NT2/D1 (cell line): ENCODE data around the gene SLC16A5.
"Not testable (repeated sequence)": the region's sequence is repeated elsewhere in the genome, so short reads cannot be mapped to it uniquely, and the experiment has no call there.

Experiments
- DNase-seq: peaks from one replicate; pipeline ENCODE4 v3.0.0-alpha.2; 2011; ENCODE audit warnings: low read depth, low spot score
- H3K27me3 ChIP-seq: 2 replicates; pipeline ENCODE4 v1.6.0; 2011; ENCODE audit warnings: mild to moderate bottlenecking; ENCODE audit not compliant: insufficient read length, insufficient read depth
- H3K36me3 ChIP-seq: 2 replicates; pipeline ENCODE4 v1.6.1; 2011; ENCODE audit warnings: mild to moderate bottlenecking, low read length, mixed read lengths; ENCODE audit not compliant: insufficient read depth, insufficient read length
- H3K4me1 ChIP-seq: 2 replicates; pipeline ENCODE4 v1.5.1; 2011; ENCODE audit not compliant: insufficient read depth, insufficient read length
- H3K4me3 ChIP-seq: 2 replicates; pipeline ENCODE4 v1.5.1; 2011; ENCODE audit warnings: low read depth; ENCODE audit not compliant: insufficient read length
- H3K9ac ChIP-seq: 2 replicates; pipeline ENCODE4 v1.6.0; 2011; ENCODE audit warnings: low read depth; ENCODE audit not compliant: insufficient read length
- H3K9me3 ChIP-seq: 2 replicates; pipeline ENCODE4 v1.5.1; 2011; ENCODE audit warnings: mild to moderate bottlenecking, low read length; ENCODE audit not compliant: insufficient read depth
- SUZ12 ChIP-seq: IDR thresholded peaks from 2 replicates; pipeline ENCODE4 v1.6.1; 2011; ENCODE audit not compliant: insufficient read length, insufficient read depth; ENCODE audit errors: extremely low read depth
- YY1 ChIP-seq: IDR thresholded peaks from 2 replicates; pipeline ENCODE4 v1.6.1; 2011; ENCODE audit not compliant: insufficient read length, insufficient read depth
- ZNF274 ChIP-seq: IDR thresholded peaks from 2 replicates; pipeline ENCODE4 v1.6.1; 2011; ENCODE audit warnings: mild to moderate bottlenecking, low read depth, low read length

SLC16A5 gene

DNA sequence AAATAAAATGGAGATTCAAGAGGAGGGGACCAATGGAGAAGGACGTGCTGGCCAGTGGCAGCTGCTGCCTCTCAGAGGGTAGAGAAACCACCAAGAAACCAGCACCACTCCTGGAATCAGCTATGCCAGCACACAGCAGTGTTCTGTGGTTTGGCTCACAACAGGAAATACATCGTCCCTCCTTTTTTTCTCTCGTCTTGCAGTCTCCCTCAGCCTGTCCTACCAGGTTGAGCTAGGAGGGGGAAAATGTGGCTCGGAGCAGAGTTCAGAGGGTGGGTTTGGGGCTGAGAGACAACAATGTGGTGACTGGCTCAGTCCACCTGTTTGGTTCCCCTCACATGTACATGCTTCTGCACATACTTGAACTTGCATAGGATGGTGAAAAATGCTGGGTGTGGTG is 19.9 kb upstream of the SLC16A5 start:
- H3K4me1 ChIP-seq, result peaks cover 2% of the 10 kb centered on the region
- H3K27me3 ChIP-seq, result no peaks in the 10 kb centered on the region
- H3K4me3 ChIP-seq, result no peak overlapping the region
- no peak for DNase-seq
- no peaks in the 10 kb centered on the region for H3K9me3 ChIP-seq
- TF ChIP-seq ZNF274, result no peak
- TF ChIP-seq YY1, result no peak
- no peak for TF ChIP-seq SUZ12
- H3K36me3 ChIP-seq, result peaks cover 28% of the 10 kb centered on the region
- H3K9ac ChIP-seq, result no peak overlapping the region

DNA sequence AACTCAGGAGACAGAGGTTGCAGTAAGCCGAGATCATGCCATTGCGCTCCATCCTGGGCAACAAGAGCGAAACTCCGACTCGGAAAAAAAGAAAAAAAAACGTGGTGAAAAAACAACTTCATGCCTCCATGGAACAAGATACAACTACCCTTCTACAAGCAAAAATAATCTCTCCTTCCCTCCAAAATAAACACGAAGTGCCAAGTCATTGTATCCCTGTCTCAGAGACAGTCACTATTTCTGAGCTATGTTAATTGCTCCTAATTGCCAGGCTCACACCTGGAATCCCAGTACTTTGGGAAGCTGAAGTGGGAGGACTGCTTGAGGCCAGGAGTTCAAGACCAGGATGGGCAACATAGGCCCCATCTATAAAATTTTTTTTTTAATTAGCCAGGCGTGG is 19.0 kb upstream of the SLC16A5 start:
- Histone ChIP-seq H3K27me3 (no peaks in the 10 kb centered on the region), H3K9me3 (no peaks in the 10 kb centered on the region), H3K36me3 (peaks cover 19% of the 10 kb centered on the region), H3K4me1 (peaks cover 3% of the 10 kb centered on the region), H3K9ac (no peak overlapping the region), H3K4me3 (no peak overlapping the region)
- TF ChIP-seq ZNF274 (no peak), SUZ12 (no peak), YY1 (no peak)
- DNase-seq, result no peak

DNA sequence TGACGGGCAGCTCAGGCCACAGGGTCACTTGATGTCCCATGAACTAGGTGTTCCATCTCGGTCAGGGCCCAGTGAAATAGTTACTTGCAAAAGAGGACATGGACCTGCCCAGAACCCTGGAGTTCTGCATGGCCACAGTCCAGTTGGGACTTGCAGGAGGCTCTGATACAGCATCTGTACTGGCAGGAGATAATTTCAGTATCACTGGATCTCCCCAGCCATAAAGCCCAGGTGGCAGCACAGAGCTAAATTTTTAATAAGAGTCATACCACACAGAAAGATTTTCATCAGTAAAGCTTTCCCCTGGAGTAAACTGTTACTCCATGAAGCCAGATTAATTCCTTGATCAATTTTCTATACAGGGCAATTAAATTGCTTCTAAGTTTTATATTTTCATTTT is 18.0 kb upstream of the SLC16A5 start:
- H3K9ac ChIP-seq, result no peak overlapping the region
- H3K4me3 ChIP-seq, result no peak overlapping the region
- no peaks in the 10 kb centered on the region for H3K9me3 ChIP-seq
- peaks cover 9% of the 10 kb centered on the region for H3K4me1 ChIP-seq
- TF ChIP-seq ZNF274 (no peak), YY1 (no peak), SUZ12 (no peak)
- no peaks in the 10 kb centered on the region for H3K27me3 ChIP-seq
- peaks cover 9% of the 10 kb centered on the region for H3K36me3 ChIP-seq
- no peak for DNase-seq

DNA sequence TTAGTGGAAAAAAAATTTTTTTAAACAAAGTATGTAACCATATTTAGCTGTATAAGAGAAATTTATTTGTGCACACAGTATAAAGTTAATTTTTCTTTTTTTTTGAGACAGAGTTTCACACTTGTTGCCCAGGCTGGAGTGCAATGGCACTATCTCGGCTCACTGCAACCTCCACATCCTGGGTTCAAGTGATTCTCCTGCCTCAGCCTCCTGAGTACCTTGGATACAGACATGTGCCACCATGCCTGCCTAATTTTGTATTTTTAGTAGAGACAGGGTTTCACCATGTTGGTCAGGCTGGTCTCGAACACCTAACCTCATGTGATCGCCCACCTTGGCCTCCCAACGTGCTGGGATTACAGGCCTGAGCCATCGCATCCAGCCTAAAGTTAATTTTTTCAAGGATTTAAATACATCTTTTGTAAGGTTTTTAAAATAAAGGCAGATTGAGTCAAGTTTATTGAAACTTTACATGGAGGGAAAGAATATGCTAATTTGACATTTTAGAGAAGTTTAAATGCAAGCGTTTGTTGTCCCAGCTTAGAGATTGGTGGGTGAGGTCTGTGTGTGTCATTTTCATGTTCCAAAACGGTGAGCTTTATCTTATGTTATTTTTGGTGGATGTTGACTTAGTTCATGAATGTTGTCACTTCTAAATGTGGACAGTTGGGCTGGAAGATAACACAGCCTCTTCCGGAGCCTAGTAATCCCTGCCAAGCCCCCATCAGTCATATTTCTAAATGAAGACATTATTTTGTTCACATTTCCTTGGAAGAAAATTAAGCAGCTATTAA is 16.1 kb upstream of the SLC16A5 start:
- not testable (repeated sequence) for DNase-seq, H3K9me3 ChIP-seq, H3K9ac ChIP-seq, H3K27me3 ChIP-seq, H3K36me3 ChIP-seq, H3K4me3 ChIP-seq
- peaks cover 11% of the 10 kb centered on the region for H3K4me1 ChIP-seq

DNA sequence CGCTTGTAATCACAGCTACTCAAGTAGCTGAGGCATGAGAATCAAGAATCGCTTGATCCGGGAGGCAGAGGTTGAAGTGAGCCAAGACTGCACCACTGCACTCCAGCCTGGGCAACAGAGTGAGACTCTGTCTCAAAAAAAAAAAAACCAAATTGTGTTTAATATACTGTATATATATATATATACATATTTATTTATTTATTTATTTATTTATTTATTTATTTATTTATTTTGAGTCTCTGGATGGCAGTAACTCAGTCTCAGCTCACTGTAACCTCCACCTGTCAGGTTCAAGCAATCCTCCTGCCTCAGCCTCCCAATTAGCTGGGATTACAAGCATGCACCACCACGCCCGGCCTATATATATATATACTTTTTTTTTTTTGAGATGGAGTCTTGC is 14.8 kb upstream of the SLC16A5 start:
- not testable (repeated sequence) for H3K9ac ChIP-seq, H3K36me3 ChIP-seq, DNase-seq, H3K4me3 ChIP-seq, H3K9me3 ChIP-seq, H3K27me3 ChIP-seq
- peaks cover 22% of the 10 kb centered on the region for H3K4me1 ChIP-seq

DNA sequence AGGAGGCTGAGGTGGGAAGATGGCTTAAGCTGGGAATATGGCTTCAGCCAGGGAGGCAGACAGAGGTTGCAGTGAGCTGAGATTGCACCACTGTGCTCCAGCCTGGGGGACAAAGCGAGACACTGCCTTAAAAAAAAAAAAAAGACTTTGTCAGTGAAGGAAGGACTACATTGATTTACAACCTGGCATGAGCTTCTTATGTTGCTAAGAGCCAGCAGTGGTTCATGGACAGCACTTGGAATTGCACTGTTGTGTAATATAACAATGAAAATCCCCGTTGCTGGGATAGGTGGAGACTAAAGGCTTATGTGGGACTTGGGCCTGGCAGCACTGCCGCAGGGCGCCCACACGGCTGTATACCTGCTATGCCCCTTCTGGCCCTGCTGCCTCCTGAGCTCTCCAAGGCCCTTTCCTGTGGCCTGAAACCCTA is 14.1 kb upstream of the SLC16A5 start:
- no peak for TF ChIP-seq ZNF274
- TF ChIP-seq YY1, result no peak
- TF ChIP-seq SUZ12, result no peak
- no peak overlapping the region for H3K4me3 ChIP-seq
- H3K9ac ChIP-seq, result no peak overlapping the region
- no peak for DNase-seq
- no peaks in the 10 kb centered on the region for H3K9me3 ChIP-seq
- H3K4me1 ChIP-seq, result peaks cover 29% of the 10 kb centered on the region
- H3K27me3 ChIP-seq, result no peaks in the 10 kb centered on the region
- no peaks in the 10 kb centered on the region for H3K36me3 ChIP-seq

DNA sequence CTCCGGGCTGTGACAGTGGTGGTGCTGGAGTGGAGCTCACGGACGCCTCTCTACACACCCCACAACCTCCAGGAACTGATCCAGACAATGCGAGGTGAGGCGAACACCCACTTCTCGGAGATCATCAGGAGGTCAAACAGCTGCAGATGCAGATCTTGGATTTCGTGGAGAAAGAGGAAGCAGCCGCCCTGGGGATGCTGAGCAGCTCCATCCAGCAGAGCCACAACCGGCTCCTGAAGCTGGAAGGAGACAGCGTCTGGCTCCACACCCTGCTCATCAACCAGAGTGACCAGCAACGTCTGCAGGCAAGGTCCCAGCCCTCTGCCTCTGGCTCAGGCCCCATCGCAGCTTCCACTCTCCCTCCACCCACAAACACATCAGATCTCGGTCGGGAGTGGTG is 13.2 kb upstream of the SLC16A5 start:
- Histone ChIP-seq H3K9me3 (no peaks in the 10 kb centered on the region), H3K9ac (no peak overlapping the region), H3K4me3 (no peak overlapping the region), H3K27me3 (no peaks in the 10 kb centered on the region), H3K36me3 (no peaks in the 10 kb centered on the region), H3K4me1 (peaks cover 36% of the 10 kb centered on the region)
- TF ChIP-seq YY1 (no peak), SUZ12 (no peak), ZNF274 (no peak)
- DNase-seq, result no peak

DNA sequence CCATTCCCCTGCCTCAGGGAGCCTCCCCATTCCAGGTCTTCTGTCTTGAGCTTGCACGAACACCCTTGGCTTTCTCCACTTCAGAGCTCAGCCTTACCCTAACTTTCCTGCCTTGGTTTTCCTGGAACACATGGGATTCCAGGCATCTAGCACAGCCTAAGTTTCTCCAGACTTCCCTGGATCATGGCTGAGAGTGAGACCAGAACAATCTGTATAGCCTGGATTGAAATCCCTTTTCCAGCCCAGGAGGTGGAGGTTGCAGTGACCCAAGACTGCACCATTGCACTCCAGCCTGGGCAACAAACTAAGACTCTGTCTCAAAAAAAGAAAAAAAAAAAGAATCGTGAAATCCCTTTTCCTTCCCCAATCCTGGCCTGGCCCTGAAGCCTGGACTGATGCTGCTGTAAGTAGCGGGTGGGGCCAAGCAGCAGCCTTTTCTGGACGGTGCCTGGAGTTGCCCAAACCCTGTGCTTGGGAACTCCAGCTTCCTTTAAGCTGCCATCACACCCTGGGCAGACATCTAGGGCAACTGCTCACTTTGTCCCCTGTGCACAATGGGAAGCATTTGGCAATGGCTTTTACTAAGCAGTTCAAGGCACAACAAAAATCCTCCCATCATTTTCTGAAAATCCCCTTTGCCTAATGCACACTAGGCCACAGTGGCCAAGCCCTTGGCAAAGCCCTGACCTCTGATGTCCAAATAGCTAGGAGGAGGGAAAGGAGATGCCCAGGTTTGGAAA is 12.0 kb upstream of the SLC16A5 start:
- H3K9ac ChIP-seq, result no peak overlapping the region

More for the DNA sequence above, 12.0 kb upstream of the SLC16A5 start:
- DNase-seq, result no peak
- H3K4me3 ChIP-seq, result no peak overlapping the region
- no peaks in the 10 kb centered on the region for H3K36me3 ChIP-seq
- no peaks in the 10 kb centered on the region for H3K27me3 ChIP-seq
- H3K9me3 ChIP-seq, result no peaks in the 10 kb centered on the region
- peaks cover 37% of the 10 kb centered on the region for H3K4me1 ChIP-seq
- no peak for TF ChIP-seq ZNF274
- no peak for TF ChIP-seq SUZ12
- no peak for TF ChIP-seq YY1
